Measurements from ENCODE around the gene AKNA. TPM values are rescaled to one million over a fixed set of nuclear protein-coding genes. Genes with fewer than 3 reads are reported as not detected.

AKNA gene
- total and polyA plus RNA-seq, 2 of the 8 experiments (the other 6 are each of a cell fraction or from before 2014, with no cell fraction given), result 21.0 to 27.4 TPM

GRCh38 chr9:114410910-114411309, 23.1 kb upstream of the AKNA start:
- Histone ChIP-seq H3K4me3 (ENCODE audit: extremely low read depth in 1 of 4, insufficient read depth in 2 of 4, low read depth in 3 of 4, low read length in 4 of 4) (no peak overlapping the region), H3K9me3 (ENCODE audit: insufficient read depth in 2 of 2, low read depth in 1 of 2, low read length in 1 of 2) (no peaks in the 10 kb centered on the region), H3K79me1 (ENCODE audit: low read depth, low read length) (no peaks in the 10 kb centered on the region), H2BK5ac (ENCODE audit: low read depth, low read length) (no peak overlapping the region), H3K4ac (replicated peaks; ENCODE audit: insufficient read length, low read depth, low read length) (no peak overlapping the region), H4K91ac (replicated peaks; ENCODE audit: insufficient read length, low read length) (no peak overlapping the region), H3K79me2 (ENCODE audit: control insufficient read depth in 1 of 2, insufficient read depth in 2 of 2, low read length in 2 of 2) (no peaks in the 10 kb centered on the region), H2BK12ac (ENCODE audit: low read depth, low read length) (peak overlapping the region; percentile 84; the same call in 1 of the 2 replicates), H3K27me3 (replicated peaks in 1 of 4; ENCODE audit: control insufficient read depth in 3 of 4, extremely low read depth in 1 of 4, insufficient read depth in 3 of 4, low read length in 3 of 4) (no peaks in the 10 kb centered on the region), H4K20me1 (replicated peaks in 1 of 2; ENCODE audit: control insufficient read depth in 1 of 2, insufficient read depth in 2 of 2, low read length in 2 of 2) (no peaks in the 10 kb centered on the region), H3K4me2 (ENCODE audit: insufficient read depth in 1 of 2, low read depth in 2 of 2, low read length in 2 of 2) (no peak overlapping the region), H3K9ac (replicated peaks in 1 of 4; ENCODE audit: extremely low read depth in 1 of 4, low read depth in 3 of 4, low read length in 3 of 4) (no peak overlapping the region), H4K8ac (ENCODE audit: extremely low read depth, insufficient read depth, low read length) (no peak overlapping the region), H4K5ac (ENCODE audit: insufficient read length, low read depth, low read length) (no peak overlapping the region), H3K56ac (replicated peaks; ENCODE audit: insufficient read length, low read depth, low read length) (no peak overlapping the region), H2BK15ac (ENCODE audit: low read length) (peak overlapping the region; percentile 90; the same call in 1 of the 2 replicates), H2AFZ (ENCODE audit: low read length) (no peak overlapping the region), H3K14ac (ENCODE audit: insufficient read length) (no peak overlapping the region), H3K4me1 (replicated peaks in 1 of 4; ENCODE audit: control insufficient read depth in 3 of 4, insufficient read depth in 4 of 4, low read length in 3 of 4) (peaks cover 7 to 15% (median 7%) of the 10 kb centered on the region in 4 experiments), H2BK120ac (replicated peaks; ENCODE audit: low read depth, low read length) (no peak overlapping the region), H3K23me2 (ENCODE audit: low read depth, low read length) (no peaks in the 10 kb centered on the region), H3K36me3 (ENCODE audit: control insufficient read depth in 2 of 4, insufficient read depth in 4 of 4, low read length in 3 of 4) (no peaks in the 10 kb centered on the region; a peak in 1 of 8 replicates), H2BK20ac (ENCODE audit: low read length) (no peak overlapping the region), H3K23ac (ENCODE audit: insufficient read length) (no peak overlapping the region), H3K18ac (ENCODE audit: extremely low read depth, low read length) (no peak overlapping the region), H3K27ac (ENCODE audit: low read depth, low read length) (no peak overlapping the region), H2AK5ac (ENCODE audit: low read depth, low read length) (no peak overlapping the region; the same call in 1 of the 2 replicates)
- POLR2A ChIA-PET (ENCODE audit: partially characterized antibody), result interaction anchor here (1.1 kb wide), 1 partner anchor 91 kb away, joined by 3 read pairs; no protein-coding TSS in a partner anchor
- CTCF ChIA-PET (ENCODE audit: partially characterized antibody), result interaction anchor here (1.1 to 7.0 kb wide), 4 partner anchors 10 to 244 kb away, joined by 3 to 116 read pairs (median 6); partner anchors contain the start of gene TEX53
- FAIRE-seq, result no peak
- TF ChIP-seq POLR2AphosphoS5 (IDR thresholded peaks at IDR 0.05; ENCODE audit: low read depth, low read length), result no peak
- no peak for TF ChIP-seq BACH1 (IDR thresholded peaks at IDR 0.05; ENCODE audit: low read length)
- TF ChIP-seq RNF2 (IDR thresholded peaks at IDR 0.05; ENCODE audit: borderline replicate concordance, low read depth, low read length, missing control alignments, poor library complexity, severe bottlenecking), result no peak
- DNase-seq (ENCODE audit: low read depth in 1 of 2, low spot score in 2 of 2), result no peak
- 90% methylated on average over 8 of the region's 8 CpGs; no CpG with 5 or more reads in 1 of the 2 experiments for WGBS, 2 experiments (ENCODE audit: extremely low coverage in 1 of 2, insufficient coverage in 1 of 2, insufficient read length in 1 of 2, insufficient replicate concordance in 2 of 2, low coverage in 1 of 2, low lambda C conversion rate in 2 of 2, missing lambda C conversion rate in 1 of 2)
